GM19240 (cell line): ENCODE data around the gene ZNF468.
"Not testable (repeated sequence)": the region's sequence is repeated elsewhere in the genome, so short reads cannot be mapped to it uniquely, and the experiment has no call there.

Experiments
- DNase-seq: peaks from one replicate; pipeline ENCODE4 v3.0.0; 2011; ENCODE audit warnings: low spot score; ENCODE audit not compliant: insufficient read length

The ZNF468 gene

GRCh38 chr19:52857378-52858191 lies at the start of gene ZNF468:
TSS of gene ZNF468 (minus strand) at chr19:52857619. CDS start at chr19:52854272, 3,347 bp downstream.
- peak; percentile 17 for DNase-seq

GRCh38 chr19:52904052-52904780 lies 46.8 kb upstream of the ZNF468 start:
- DNase-seq = not testable (repeated sequence)

DNA sequence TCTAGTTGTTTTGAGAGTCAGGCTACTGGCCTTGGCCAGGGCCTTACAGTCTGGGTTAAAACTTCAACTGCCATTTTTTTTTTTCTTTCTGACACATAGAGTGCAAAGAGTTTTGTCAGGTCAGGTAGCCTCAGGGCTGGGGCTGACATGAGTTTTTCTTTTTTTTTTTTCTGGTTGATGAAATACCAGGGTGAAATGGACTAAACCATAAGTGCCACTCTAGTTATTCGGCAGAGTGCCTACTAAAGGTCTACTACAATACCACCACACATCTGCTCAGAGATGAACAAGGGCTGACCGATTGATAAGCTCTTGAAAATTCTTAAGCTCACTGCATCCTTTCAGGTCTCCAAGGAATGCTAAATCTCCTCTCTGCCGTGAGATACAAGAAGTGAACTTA lies 44.4 kb upstream of the ZNF468 start:
- DNase-seq = no peak

GRCh38 chr19:52898596-52898995 lies 41.2 kb upstream of the ZNF468 start:
- not testable (repeated sequence) for DNase-seq

GRCh38 chr19:52898101-52898500 lies 40.7 kb upstream of the ZNF468 start:
- no peak for DNase-seq

DNA sequence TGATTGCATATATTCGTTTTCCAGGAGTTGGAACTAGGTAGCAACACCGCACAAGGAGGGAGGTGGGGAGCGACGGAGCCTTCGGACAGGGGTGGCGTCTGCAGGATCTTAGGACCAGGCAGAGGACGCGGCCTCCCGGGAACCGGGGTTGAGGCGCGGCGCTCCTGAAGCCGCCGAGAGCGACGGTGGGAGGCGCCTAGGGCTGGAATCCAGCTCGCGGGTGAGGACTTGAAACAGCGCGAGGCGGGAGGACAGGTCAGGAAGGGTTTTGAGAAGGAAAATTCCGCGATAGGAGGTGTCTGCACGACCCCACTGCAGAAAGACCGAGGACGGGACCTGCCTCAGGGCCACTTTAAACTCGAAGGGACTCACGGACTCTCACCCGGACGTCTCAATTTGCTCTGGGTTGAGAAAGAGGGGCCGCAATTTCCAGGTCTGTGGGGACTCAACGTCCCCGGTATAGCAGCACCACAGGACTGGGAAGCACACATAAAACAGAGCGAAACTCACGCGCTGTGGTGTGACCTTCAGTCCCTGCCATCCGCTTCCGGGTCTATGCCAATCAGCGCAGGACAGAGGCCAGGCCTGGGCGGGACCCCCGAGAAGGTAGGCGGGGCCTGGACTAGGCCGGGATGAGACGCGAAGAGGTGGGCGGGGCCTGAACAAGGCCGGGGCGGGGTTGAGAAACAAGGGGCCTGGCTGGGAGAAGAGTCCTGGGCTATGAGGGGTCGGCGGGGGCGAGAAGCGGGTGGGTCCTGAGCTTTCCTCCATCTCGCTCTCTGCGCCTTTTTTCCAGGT lies 39.9 kb upstream of the ZNF468 start, which contains the start of gene ZNF320:
Gene ZNF320 (minus strand): TSS at position 498 of the 798 bp plus-strand sequence. CDS start 7,380 bp downstream, outside the sequence.
- peak; percentile 83 for DNase-seq

DNA sequence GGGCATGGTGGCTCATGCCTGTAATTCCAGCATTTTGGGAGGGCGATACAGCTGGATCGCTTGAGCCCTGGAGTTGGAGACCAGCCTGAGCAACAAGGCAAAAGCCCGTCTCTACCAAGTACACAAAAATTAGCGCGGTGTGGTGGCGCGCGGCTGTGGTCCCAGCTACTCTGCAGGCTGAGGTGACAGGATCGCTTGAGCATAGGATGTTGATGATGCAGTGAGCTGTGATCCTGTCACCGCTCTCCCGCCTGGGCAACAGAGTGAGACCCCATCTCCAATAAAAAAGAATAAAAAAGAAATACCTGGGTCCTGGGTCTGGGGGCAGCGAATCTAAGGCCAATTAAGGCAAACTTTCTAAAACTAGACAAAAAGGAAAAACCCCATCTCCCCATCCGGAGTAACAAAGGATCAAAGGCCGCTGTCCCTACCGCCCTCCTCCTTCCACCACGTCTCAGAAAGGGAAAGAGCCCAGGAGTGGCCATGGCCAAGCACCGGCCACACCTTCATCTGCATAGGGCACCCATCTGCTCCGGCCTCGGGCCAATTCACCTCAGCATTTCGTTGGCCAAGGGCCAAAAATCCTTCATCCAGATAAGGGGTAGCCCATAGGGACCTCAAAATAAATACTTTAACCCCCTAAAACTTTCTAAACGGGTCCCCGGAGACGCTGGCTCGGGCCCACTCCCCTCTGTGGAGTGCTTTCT lies 39.2 kb upstream of the ZNF468 start:
- no peak for DNase-seq

GRCh38 chr19:52891336-52891735 lies 33.9 kb upstream of the ZNF468 start:
- DNase-seq = no peak

DNA sequence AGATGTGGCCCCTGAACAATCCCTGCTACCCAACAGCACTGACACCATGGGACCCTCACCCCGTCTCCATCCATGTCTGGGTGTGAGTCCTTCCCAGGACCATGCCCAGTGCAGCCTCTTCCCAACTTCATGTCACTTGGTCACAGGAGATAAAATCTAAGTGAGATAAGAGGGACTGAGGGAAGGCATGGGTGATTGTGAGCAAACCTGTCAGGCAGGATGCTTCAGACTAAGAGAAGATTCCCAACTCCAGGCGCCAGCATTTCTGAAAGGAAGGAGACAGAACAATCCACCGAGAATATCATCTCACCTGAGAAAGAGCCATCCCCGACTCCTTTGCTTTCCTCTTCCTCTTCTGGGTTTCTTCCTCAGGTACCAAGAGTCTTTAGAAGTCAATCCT lies 32.5 kb upstream of the ZNF468 start:
- no peak for DNase-seq

- no peak for DNase-seq
These were observed 31.7 kb upstream of the ZNF468 start for GRCh38 chr19:52889076-52889475.

DNA sequence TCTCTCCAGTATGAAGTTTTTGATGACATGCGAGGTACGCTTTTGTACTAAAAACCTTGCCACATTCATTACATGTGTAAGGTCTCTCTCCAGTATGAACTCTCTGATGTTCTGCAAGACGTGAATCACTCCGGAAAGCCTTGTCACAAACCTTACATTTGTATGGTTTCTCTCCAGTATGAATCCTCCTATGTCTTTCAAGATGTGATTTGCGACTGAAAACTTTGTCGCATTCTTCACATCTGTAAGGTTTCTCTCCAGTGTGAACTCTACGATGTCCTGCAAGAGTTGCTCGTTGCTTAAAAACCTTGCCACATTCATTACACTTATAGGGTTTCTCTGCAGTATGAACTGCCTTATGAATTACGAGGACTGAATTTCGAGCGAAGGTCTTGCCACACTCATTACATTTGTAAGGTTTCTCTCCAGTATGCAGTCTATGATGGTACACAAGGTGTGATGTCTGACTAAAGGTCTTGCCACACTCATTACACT lies 23.5 kb upstream of the ZNF468 start:
- DNase-seq = no peak

GRCh38 chr19:52872996-52873395 lies 15.6 kb upstream of the ZNF468 start:
- DNase-seq = not testable (repeated sequence)

GRCh38 chr19:52871466-52871865 lies 14.0 kb upstream of the ZNF468 start:
- DNase-seq = no peak

DNA sequence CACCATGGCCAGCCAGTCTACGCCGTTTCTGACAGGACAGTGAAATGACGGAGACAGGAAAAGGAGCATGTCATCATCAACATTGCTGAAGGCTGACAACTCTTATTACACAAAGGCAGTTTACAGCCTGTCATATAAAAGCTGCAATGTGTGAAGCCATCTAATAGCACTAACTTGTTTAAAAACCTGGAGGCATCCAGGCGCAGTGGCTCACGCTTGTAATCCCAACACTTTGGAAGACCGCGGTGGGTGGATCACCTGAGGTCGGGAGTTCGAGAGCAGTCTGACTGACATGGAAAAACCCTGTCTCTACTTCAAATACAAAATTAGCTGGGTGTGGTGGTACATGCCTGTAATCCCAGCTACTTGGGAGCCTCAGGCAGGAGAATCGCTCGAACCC lies 10.6 kb upstream of the ZNF468 start:
- not testable (repeated sequence) for DNase-seq

DNA sequence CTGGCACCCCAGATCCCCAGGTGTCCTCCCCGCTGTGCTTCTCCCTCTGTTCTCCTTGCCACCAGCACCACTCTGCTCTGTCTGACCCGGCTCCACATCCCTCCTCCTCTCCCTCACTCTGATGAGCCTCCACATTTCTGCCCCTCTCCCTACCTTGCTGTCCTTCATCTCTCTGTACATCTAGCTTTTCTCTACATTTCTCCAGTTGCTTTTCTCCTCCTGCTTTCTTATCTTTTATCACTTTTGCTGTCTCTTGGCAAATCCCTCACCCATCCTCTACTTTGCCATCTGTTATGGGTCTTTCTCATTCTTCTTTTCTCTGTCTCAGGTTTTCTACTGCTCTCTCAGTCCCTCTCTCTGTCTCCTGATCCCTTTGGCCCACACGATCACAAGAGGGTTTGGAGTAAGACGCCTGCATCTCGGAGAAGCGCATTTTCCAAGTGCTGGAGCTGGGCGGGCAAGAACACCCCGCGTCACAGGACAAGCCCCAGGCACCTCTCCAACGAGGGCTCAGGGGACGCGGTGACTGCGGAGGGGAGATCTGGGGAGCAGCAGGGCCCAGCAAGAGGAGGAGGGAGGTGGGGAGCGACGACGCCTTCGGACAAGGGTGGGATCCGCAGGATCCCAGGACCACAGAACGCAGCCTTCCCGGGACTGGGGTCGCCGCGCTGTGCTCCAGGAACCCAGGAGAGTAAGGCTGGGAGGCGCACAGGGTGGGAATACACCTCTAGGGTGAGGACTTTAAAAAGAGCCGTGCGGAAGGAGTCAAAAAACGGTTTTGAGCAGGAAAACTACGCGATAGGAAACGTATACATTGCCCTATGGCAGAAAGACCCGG lies 660 bp downstream of the ZNF468 start:
- not testable (repeated sequence) for DNase-seq

GRCh38 chr19:52847352-52847751 lies 10.1 kb downstream of the ZNF468 start:
- DNase-seq = not testable (repeated sequence)

DNA sequence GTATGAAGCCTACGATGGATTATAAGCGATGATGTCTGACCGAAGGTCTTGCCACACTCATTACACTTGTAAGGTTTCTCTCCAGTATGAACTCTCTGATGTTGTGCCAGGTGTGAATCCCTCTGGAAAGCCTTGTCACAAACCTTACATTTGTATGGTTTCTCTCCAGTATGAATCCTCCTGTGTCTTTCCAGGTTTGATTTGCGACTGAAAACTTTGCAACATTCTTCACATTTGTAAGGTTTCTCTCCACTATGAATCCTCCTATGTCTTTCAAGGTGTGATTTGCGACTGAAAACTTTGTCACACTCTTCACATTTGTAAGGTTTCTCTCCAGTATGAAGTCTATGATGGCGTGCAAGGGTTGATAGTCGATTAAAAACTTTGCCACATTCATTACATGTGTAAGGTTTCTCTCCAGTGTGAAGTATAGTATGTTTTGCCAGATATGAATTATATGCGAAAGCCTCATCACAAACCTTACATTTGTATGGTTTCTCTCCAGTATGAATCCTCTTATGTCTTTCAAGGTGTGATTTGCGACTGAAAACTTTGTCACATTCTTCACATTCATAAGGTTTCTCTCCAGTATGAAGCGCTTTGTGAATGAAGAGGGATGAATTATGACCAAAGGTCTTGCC lies 16.5 kb downstream of the ZNF468 start:
- DNase-seq = not testable (repeated sequence)

GRCh38 chr19:52834289-52834688 lies 23.1 kb downstream of the ZNF468 start:
- DNase-seq = not testable (repeated sequence)

DNA sequence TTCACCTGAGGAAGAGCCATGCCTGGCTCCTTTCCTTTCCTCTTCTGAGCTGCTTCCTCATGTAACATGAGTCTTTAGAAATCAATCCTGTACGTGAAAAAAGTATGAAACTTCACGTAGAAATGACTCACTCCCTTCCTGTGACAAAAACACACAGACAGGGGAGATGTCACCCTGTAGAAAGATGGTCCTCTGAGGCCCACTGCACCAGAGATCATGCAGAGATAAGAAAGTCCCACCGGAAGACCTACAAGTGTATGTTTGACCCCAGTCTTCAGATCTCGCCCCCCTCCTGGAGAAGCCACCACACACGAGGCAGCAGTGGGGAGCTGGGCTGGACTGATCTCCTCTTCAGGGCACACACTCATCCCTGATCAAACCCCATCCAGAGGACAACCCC lies 23.9 kb downstream of the ZNF468 start:
- not testable (repeated sequence) for DNase-seq
